ENCODE measurements around the gene RHBDD1. TPM values are rescaled to one million over a fixed set of nuclear protein-coding genes. Genes with fewer than 3 reads are reported as not detected.

RHBDD1 gene
- total and polyA plus RNA-seq, 3 experiments from 2014 or later: 19.2 to 35.7 (median 32.8) TPM

DNA sequence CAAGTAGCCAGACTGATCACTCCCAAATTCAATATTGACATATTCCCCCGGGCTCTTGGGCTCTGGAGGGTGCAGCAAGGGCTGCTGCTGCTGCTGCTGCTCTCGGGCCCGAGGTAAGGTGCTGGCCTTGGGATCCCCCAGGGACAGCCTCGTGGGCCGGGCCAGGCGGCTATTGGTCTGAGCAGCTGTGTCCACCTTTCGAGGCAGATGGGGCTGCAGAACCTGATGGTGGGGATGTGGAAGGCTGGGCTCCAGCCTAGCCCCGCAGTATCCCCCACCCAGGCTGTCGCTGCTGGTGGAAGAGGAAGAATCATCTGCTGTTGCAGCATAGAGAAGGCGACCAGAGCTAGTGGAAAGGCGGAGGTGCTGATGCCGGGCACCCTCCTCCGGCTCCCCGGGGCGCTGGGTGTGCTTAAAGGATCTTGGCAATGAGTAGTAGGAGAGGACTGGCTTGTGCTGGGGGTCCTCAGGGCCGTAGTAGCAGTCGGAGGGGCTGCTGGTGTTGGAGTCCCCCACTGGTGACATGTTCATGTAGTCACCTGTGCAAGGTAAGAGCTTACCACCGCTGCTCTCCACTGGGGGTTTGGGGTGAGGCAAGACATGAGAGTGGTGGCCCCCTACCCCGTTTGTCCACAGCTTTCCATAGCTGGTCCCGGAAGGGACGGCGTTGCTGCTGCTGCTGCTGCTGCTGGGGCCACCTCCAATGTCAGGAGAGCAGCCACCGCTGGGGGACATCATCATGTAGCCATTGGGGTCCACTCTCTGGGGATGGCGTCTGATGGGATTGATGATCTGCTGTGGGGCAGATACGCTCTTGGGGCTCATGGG lies 39.6 kb upstream of the RHBDD1 start:
- Histone ChIP-seq H3K27ac (ENCODE audit: low read depth, low read length) (no peak overlapping the region), H3K36me3 (ENCODE audit: insufficient read depth, low read length) (no peaks in the 10 kb centered on the region), H3K4me1 (ENCODE audit: insufficient read depth, low read length) (peaks cover 18% of the 10 kb centered on the region), H3K9me3 (ENCODE audit: low read length) (no peaks in the 10 kb centered on the region), H3K4me3 (ENCODE audit: low read length) (no peak overlapping the region), H3K27me3 (ENCODE audit: insufficient read depth, low read length, poor library complexity, severe bottlenecking) (no peaks in the 10 kb centered on the region)
- Mint-ChIP-seq H3K9me3 (no peaks in the 10 kb centered on the region), H3K4me1 (peaks cover 20 to 48% (median 25%) of the 10 kb centered on the region in 3 donors), H3K27me3 (peaks cover 0 to 3% of the 10 kb centered on the region in 2 donors), H3K4me3 (peak overlapping the region in 4 of 7 donors; percentile 24 to 61 (median 58)), H3K36me3 (peaks cover 0 to 5% (median 0%) of the 10 kb centered on the region in 3 donors), H3K27ac (peak overlapping the region in 2 of 8 donors; percentile 27 to 54)
- POLR2A ChIA-PET: interaction anchor here (0.6 to 1.6 kb wide), 2 partner anchors 25 to 40 kb away, joined by 3 to 7 read pairs; partner anchors contain the start of gene RHBDD1
- CTCF ChIA-PET: interaction anchor here (0.9 kb wide), 1 partner anchor 96 kb away, joined by 3 read pairs; no protein-coding TSS in a partner anchor
- no peak for DNase-seq

DNA sequence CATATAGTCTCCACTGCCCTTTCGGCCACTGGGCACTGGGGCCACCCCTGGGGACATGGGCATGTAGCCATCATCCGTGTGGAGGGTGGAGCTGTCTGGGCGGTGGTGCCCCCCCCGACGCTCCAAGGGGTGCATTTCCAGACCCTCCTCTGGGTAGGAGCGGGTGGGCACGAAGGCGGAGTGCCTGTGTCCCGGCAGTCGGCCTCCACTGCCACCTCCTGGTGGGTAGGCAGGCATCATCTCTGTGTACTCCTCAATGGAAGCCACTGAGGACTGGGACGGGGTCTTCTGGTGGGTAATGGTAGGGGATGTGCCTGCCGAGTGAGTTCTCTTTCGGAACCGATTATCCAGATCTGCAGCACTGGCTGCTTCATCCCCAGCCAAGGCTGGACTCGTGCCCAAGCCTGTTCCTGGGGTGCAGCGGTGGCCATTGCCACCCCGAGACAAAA lies 39.0 kb upstream of the RHBDD1 start:
- H3K4me3 ChIP-seq (ENCODE audit: low read length): no peak overlapping the region
- no peaks in the 10 kb centered on the region for H3K27me3 ChIP-seq (ENCODE audit: insufficient read depth, low read length, poor library complexity, severe bottlenecking)
- CTCF ChIA-PET: interaction anchor here (0.9 kb wide), 1 partner anchor 96 kb away, joined by 3 read pairs; no protein-coding TSS in a partner anchor
- Mint-ChIP-seq H3K27ac (no peak overlapping the region), H3K27me3 (peaks cover 0 to 5% of the 10 kb centered on the region in 2 donors), H3K4me3 (peak overlapping the region in 4 of 7 donors; percentile 23 to 61 (median 52)), H3K9me3 (no peaks in the 10 kb centered on the region), H3K36me3 (peaks cover 0 to 3% (median 0%) of the 10 kb centered on the region in 3 donors), H3K4me1 (peaks cover 24 to 51% (median 28%) of the 10 kb centered on the region in 3 donors)
- no peaks in the 10 kb centered on the region for H3K9me3 ChIP-seq (ENCODE audit: low read length)
- DNase-seq: no peak
- H3K36me3 ChIP-seq (ENCODE audit: insufficient read depth, low read length): no peaks in the 10 kb centered on the region
- H3K4me1 ChIP-seq (ENCODE audit: insufficient read depth, low read length): peaks cover 22% of the 10 kb centered on the region
- POLR2A ChIA-PET: interaction anchor here (0.6 kb wide), 1 partner anchor 25 kb away, joined by 3 read pairs; no protein-coding TSS in a partner anchor
- no peak overlapping the region for H3K27ac ChIP-seq (ENCODE audit: low read depth, low read length)

GRCh38 chr2:226797289-226797988 lies 38.4 kb upstream of the RHBDD1 start:
- H3K4me1 ChIP-seq (ENCODE audit: insufficient read depth, low read length): peaks cover 17% of the 10 kb centered on the region
- peak in 1 of 5 donors; percentile 48 for DNase-seq
- peak overlapping the region in 6 of 7 donors; percentile 48 to 94 (median 88) for H3K4me3 Mint-ChIP-seq
- H3K9me3 ChIP-seq (ENCODE audit: low read length): no peaks in the 10 kb centered on the region
- peaks cover 0 to 3% (median 0%) of the 10 kb centered on the region in 3 donors for H3K36me3 Mint-ChIP-seq
- peaks cover 0 to 4% of the 10 kb centered on the region in 2 donors for H3K27me3 Mint-ChIP-seq
- peak overlapping the region in 2 of 8 donors; percentile 32 to 55 for H3K27ac Mint-ChIP-seq
- H3K27me3 ChIP-seq (ENCODE audit: insufficient read depth, low read length, poor library complexity, severe bottlenecking): no peaks in the 10 kb centered on the region
- no peak overlapping the region for H3K27ac ChIP-seq (ENCODE audit: low read depth, low read length)
- no peaks in the 10 kb centered on the region for H3K9me3 Mint-ChIP-seq
- peaks cover 19 to 45% (median 26%) of the 10 kb centered on the region in 3 donors for H3K4me1 Mint-ChIP-seq
- ChIA-PET POLR2A (interaction anchor here (0.5 to 4.7 kb wide), 3 partner anchors 11 to 41 kb away, joined by 4 to 33 read pairs (median 5); partner anchors contain the start of gene RHBDD1), CTCF (interaction anchor here (1.0 to 1.4 kb wide), 2 partner anchors 25 to 38 kb away, joined by 5 read pairs; partner anchors contain the start of gene RHBDD1)
- no peaks in the 10 kb centered on the region for H3K36me3 ChIP-seq (ENCODE audit: insufficient read depth, low read length)
- no peak overlapping the region for H3K4me3 ChIP-seq (ENCODE audit: low read length)

DNA sequence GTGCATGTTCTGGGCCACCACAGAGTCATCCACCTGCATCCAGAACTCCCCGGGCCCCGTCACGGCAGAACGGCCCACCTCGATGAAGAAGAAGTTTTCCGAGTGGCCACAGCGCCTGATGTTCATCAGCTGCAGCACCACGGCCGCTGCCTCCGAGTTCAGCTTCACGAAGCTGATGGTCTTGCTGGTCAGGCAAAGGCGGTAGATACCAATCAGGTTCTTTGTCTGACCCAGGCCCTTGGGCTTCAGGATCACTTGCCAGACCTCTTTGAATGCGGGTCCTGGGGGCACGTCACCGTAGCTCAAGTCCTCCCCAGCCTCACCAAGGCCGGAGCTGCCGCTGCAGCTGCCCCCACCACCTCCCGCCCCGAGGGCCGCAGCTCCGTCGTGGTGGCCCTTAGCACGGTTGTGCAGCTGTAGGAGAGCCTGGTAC lies 37.8 kb upstream of the RHBDD1 start:
- ChIA-PET CTCF (interaction anchor here (1.0 to 3.7 kb wide), 8 partner anchors 9 to 1745 kb away, joined by 3 to 26 read pairs (median 5); partner anchors contain the start of gene RHBDD1), POLR2A (interaction anchor here (0.5 to 4.7 kb wide), 4 partner anchors 8 to 40 kb away, joined by 3 to 33 read pairs (median 4); partner anchors contain the start of gene RHBDD1)
- Histone ChIP-seq H3K27ac (ENCODE audit: low read depth, low read length) (no peak overlapping the region), H3K27me3 (ENCODE audit: insufficient read depth, low read length, poor library complexity, severe bottlenecking) (no peaks in the 10 kb centered on the region), H3K36me3 (ENCODE audit: insufficient read depth, low read length) (no peaks in the 10 kb centered on the region), H3K4me3 (ENCODE audit: low read length) (peak overlapping the region; percentile 66), H3K9me3 (ENCODE audit: low read length) (no peaks in the 10 kb centered on the region), H3K4me1 (ENCODE audit: insufficient read depth, low read length) (peaks cover 15% of the 10 kb centered on the region)
- DNase-seq: no peak
- H3K4me3 Mint-ChIP-seq: peak overlapping the region; percentile 85 to 96 (median 90)
- H3K9me3 Mint-ChIP-seq: no peaks in the 10 kb centered on the region
- peak overlapping the region in 4 of 8 donors; percentile 35 to 70 (median 64) for H3K27ac Mint-ChIP-seq
- peaks cover 0 to 3% (median 0%) of the 10 kb centered on the region in 3 donors for H3K36me3 Mint-ChIP-seq
- H3K4me1 Mint-ChIP-seq: peaks cover 18 to 42% (median 25%) of the 10 kb centered on the region in 3 donors
- H3K27me3 Mint-ChIP-seq: peaks cover 0 to 5% of the 10 kb centered on the region in 2 donors

DNA sequence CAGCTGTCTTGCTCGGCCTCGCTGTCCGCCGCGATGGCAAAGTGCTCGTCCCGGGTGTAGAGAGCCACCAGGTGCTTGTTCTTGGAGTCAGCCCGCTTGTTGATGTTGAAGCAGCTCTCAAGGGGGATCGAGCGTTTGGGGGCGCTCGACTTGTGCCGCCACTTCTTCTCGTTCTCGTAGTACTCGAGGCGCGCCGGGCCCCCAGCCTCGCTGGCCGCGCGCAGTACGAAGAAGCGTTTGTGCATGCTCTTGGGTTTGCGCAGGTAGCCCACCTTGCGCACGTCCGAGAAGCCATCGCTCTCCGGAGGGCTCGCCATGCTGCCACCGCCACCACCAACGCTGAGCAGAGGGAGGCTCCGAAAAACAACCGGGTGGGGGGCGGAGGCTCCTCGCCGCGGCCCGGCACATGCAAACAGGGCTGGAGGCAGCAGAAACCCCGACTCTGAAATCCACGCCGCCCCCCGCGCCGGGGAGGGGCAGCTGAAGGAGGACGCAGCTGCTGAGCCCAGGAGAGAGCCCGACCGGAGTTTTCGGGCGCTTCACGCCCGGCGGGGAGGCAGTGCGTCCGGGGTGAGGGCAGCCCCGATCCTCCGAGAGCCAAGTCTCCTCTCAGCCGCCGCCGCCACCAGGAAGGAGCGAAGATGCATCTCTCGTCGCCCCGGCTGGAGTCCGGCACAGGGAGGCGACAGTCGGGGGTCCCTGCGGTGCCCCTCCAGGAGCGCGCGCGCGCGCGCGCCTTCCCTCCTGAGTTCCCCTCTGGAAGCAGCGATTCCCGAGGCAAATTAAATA lies 37.2 kb upstream of the RHBDD1 start:
- peak overlapping the region in 6 of 8 donors; percentile 35 to 81 (median 64) for H3K27ac Mint-ChIP-seq

DNA sequence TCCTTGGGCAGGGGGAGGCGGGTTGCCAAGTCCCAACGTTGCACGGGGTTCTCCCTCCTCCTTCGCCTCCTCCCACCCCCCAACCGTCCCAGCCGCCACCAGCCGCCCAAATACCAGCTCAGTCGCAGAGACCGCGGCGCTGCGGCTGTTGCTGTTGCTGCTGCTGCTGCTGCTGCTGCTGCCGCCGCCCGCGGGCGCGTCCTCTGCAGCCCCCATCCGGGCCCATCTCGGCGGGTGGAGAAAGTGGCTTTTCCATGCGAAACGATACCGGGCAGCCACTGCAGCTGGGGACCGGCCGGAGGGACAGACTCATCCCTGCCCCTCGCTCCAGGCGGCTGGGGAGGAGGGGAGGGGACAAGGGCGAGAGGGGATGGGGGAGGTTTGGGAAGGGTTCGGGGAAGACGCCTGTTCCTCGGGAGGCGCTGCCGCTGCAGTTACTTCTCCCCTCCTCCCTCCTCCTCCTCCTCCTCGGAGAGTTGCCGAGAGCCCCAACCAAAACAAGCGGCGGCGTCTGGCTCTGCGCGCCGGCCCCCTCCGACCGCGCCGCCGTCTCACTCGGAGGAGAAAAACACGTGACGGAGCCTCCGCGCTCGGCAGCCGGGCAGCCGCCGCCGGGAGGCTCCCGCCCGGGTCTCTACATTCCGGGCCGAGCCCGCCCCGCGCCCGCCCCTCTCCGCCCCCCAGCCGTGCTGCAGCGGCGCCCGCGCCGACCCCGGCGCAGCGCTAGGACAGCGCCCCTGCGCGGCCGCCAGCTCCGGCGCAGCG lies 36.5 kb upstream of the RHBDD1 start, which contains the start of gene IRS1:
IRS1 (minus strand) TSS at position 610 of the 765 bp plus-strand sequence. CDS start 1,082 bp downstream, outside the sequence.
- DNase-seq: peak; percentile 44 to 73 (median 52)
- Mint-ChIP-seq H3K9me3 (no peaks in the 10 kb centered on the region), H3K36me3 (peaks cover 0 to 3% (median 0%) of the 10 kb centered on the region in 3 donors), H3K4me1 (peaks cover 16 to 30% (median 22%) of the 10 kb centered on the region in 3 donors), H3K4me3 (peak within 1 kb of the TSS; percentile 86 to 96 (median 90)), H3K27me3 (peaks cover 6 to 7% of the 10 kb centered on the region in 2 donors), H3K27ac (peak within 1 kb of the TSS in 7 of 8 donors; percentile 36 to 81 (median 70))
- Histone ChIP-seq H3K27me3 (ENCODE audit: insufficient read depth, low read length, poor library complexity, severe bottlenecking) (no peaks in the 10 kb centered on the region), H3K36me3 (ENCODE audit: insufficient read depth, low read length) (no peaks in the 10 kb centered on the region), H3K9me3 (ENCODE audit: low read length) (no peaks in the 10 kb centered on the region), H3K27ac (ENCODE audit: low read depth, low read length) (no peak within 1 kb of the TSS), H3K4me1 (ENCODE audit: insufficient read depth, low read length) (peaks cover 15% of the 10 kb centered on the region), H3K4me3 (ENCODE audit: low read length) (peak within 1 kb of the TSS; percentile 66)
- CTCF ChIA-PET: interaction anchor here (0.7 to 3.7 kb wide), 14 partner anchors 10 to 1747 kb away, joined by 3 to 26 read pairs (median 4); no protein-coding TSS in a partner anchor
- POLR2A ChIA-PET: interaction anchor here (0.6 to 4.7 kb wide), 6 partner anchors 8 to 1877 kb away, joined by 3 to 33 read pairs (median 6); partner anchors contain the start of gene RHBDD1

More for the DNA sequence above, 37.2 kb upstream of the RHBDD1 start:
- POLR2A ChIA-PET: interaction anchor here (0.6 to 4.7 kb wide), 4 partner anchors 9 to 62 kb away, joined by 3 to 33 read pairs (median 4); partner anchors contain the start of gene RHBDD1
- Histone ChIP-seq H3K27ac (ENCODE audit: low read depth, low read length) (no peak overlapping the region), H3K9me3 (ENCODE audit: low read length) (no peaks in the 10 kb centered on the region), H3K4me1 (ENCODE audit: insufficient read depth, low read length) (peaks cover 15% of the 10 kb centered on the region), H3K4me3 (ENCODE audit: low read length) (peak overlapping the region; percentile 66), H3K27me3 (ENCODE audit: insufficient read depth, low read length, poor library complexity, severe bottlenecking) (no peaks in the 10 kb centered on the region), H3K36me3 (ENCODE audit: insufficient read depth, low read length) (no peaks in the 10 kb centered on the region)
- H3K4me3 Mint-ChIP-seq: peak overlapping the region; percentile 85 to 96 (median 90)
- peak in 4 of 5 donors; percentile 18 to 68 (median 52) for DNase-seq
- peaks cover 0 to 6% of the 10 kb centered on the region in 2 donors for H3K27me3 Mint-ChIP-seq
- peaks cover 18 to 37% (median 22%) of the 10 kb centered on the region in 3 donors for H3K4me1 Mint-ChIP-seq
- CTCF ChIA-PET: interaction anchor here (0.7 to 3.7 kb wide), 13 partner anchors 9 to 1746 kb away, joined by 3 to 26 read pairs (median 4); partner anchors contain the start of gene RHBDD1
- no peaks in the 10 kb centered on the region for H3K9me3 Mint-ChIP-seq
- H3K36me3 Mint-ChIP-seq: peaks cover 0 to 3% (median 0%) of the 10 kb centered on the region in 3 donors

Measured in CD8-positive, alpha-beta memory T cell (primary cell).